Testis (tissue), 3 donors: Measurements from ENCODE around the gene A1BG. TPM values are rescaled to one million over a fixed set of nuclear protein-coding genes. Genes with fewer than 3 reads are reported as not detected.

Experiments used
- DNase-seq: peaks from one replicate; pipeline ENCODE4 v3.0.0-alpha.2; 2019
- H3K27ac ChIP-seq, 2 donors: fragments of 200-600 bp; sonication (generic); one replicate each; pipeline ENCODE4 v1.5.1; 2019
- H3K27me3 ChIP-seq: fragments of 200-600 bp; sonication (generic); one replicate; pipeline ENCODE4 v1.5.1; 2019
- H3K36me3 ChIP-seq: fragments of 200-600 bp; sonication (generic); one replicate; pipeline ENCODE4 v1.5.1; 2017; ENCODE audit warnings: low read depth; ENCODE audit errors: missing control alignments
- H3K4me1 ChIP-seq: fragments of 200-600 bp; sonication (generic); one replicate; pipeline ENCODE4 v1.5.1; 2019
- H3K4me3 ChIP-seq, 2 donors: fragments of 200-600 bp; sonication (generic); one replicate each; pipeline ENCODE4 v1.5.1; 2017 to 2019
- H3K9me3 ChIP-seq: fragments of 200-600 bp; sonication (generic); one replicate; pipeline ENCODE4 v1.5.1; 2017
- POLR2A ChIP-seq: fragments of 450-650 bp; IDR thresholded peaks from one replicate; pipeline ENCODE4 v1.6.1; 2017; ENCODE audit warnings: antibody characterized with exemption, mild to moderate bottlenecking, moderate library complexity
- WGBS, 2 donors: methylation state at CpG; one replicate each; pipeline ENCODE4 v1.1.5; 2018; 5-methylcytosine and 5-hydroxymethylcytosine counted together
- intact Hi-C: fragments of 100-400 bp; cut with DNase I; formaldehyde crosslinking; loops from one replicate; pipeline ENCODE4 v1.15.1; 2023; ENCODE audit warnings: low total_unique reads
- polyA plus RNA-seq: library from polyadenylated mRNA; stranded (reverse); fragments of 350-450 nt; fragmentation: Illumina TruSeq; extraction: RNeasy Lipid Tissue Mini Kit (QIAGEN cat#74804); gene quantifications from one replicate; pipeline ENCODE4 v1.2.3, GENCODE V29; 2014; ENCODE audit warnings: low read depth, low replicate concordance; ENCODE audit not compliant: insufficient read depth
- total RNA-seq, 2 donors: library from RNA; depleted of rRNA; stranded (reverse); fragments of >200 nt; gene quantifications; one replicate each; pipeline ENCODE4 v1.2.3, GENCODE V29; 2016
- TF ChIP-seq, protein P1 (sequence below), 3 experiments: fragments of 450-650 bp in 2 of 3; fragments of 200-600 bp in 1 of 3; sonication (generic) in 1 of 3; IDR thresholded peaks; one replicate each; pipeline ENCODE4 v1.5.1; 2016 to 2019; ENCODE audit warnings: antibody characterized with exemption in 3 of 3, mild to moderate bottlenecking in 2 of 3, moderate library complexity in 1 of 3

Gene A1BG
- total and polyA plus RNA-seq, 3 donors from 2014 or later = 3.5 to 13.1 (median 4.5) TPM

DNA sequence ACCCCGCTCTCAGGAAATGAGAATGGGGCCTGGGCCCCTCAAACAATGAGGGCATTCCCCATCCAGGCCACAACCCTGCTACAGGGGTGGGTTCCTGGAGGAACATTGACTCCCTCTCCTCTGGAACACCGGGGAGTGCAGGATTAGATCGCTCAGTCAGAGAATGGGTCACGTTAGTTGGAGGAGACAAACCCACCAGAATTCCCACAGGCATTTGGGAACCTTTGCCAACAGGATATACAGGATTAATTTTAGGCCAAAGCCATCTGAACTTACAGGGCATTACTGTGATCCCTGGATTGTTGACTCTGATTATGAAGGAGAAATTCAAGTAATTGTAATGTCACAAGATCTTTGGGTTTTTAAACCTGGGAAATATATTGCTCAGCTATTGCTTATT, 45.6 kb downstream of the A1BG start:
- no peak overlapping the region for H3K4me3 ChIP-seq
- no peak overlapping the region for H3K27ac ChIP-seq
- H3K36me3 ChIP-seq = no peaks in the 10 kb centered on the region
- 88 to 94% methylated on average over 4 of the region's 4 CpGs for WGBS, 2 donors
- no peak for DNase-seq
- intact Hi-C loops = no loop called here
- H3K27me3 ChIP-seq = no peaks in the 10 kb centered on the region
- TF ChIP-seq POLR2A = no peak
- TF ChIP-seq, protein P1, sequence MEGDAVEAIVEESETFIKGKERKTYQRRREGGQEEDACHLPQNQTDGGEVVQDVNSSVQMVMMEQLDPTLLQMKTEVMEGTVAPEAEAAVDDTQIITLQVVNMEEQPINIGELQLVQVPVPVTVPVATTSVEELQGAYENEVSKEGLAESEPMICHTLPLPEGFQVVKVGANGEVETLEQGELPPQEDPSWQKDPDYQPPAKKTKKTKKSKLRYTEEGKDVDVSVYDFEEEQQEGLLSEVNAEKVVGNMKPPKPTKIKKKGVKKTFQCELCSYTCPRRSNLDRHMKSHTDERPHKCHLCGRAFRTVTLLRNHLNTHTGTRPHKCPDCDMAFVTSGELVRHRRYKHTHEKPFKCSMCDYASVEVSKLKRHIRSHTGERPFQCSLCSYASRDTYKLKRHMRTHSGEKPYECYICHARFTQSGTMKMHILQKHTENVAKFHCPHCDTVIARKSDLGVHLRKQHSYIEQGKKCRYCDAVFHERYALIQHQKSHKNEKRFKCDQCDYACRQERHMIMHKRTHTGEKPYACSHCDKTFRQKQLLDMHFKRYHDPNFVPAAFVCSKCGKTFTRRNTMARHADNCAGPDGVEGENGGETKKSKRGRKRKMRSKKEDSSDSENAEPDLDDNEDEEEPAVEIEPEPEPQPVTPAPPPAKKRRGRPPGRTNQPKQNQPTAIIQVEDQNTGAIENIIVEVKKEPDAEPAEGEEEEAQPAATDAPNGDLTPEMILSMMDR (IDR thresholded peaks at IDR 0.05) = no peak
- peaks cover 11% of the 10 kb centered on the region for H3K4me1 ChIP-seq
- no peaks in the 10 kb centered on the region for H3K9me3 ChIP-seq

DNA sequence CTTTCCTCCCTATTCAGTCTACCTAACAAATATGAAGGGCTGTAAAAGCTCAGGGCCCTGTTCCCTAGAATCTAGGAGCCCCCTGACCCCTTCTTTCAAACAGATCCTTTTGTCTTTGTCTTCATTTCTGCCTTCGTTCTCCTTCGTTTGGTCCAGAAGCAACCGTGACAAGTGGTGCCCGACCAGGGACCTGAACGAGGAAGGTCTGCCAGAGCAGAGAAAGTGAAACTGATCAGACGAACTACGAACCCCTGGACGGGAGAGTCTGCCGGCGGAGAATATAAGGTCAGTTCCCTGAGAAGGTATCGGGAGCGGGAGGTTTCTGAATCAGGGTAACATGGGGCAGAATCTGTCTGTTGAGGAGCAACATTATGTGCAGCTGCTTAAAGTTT, 47.4 kb downstream of the A1BG start:
- no peak for DNase-seq
- H3K27ac ChIP-seq = peak overlapping the region; percentile 61 to 81
- H3K36me3 ChIP-seq = no peaks in the 10 kb centered on the region
- 48 to 54% methylated on average over 12 of the region's 12 CpGs for WGBS, 2 donors
- H3K9me3 ChIP-seq = no peaks in the 10 kb centered on the region
- peaks cover 11% of the 10 kb centered on the region for H3K4me1 ChIP-seq
- intact Hi-C loops = no loop called here
- H3K4me3 ChIP-seq = peak overlapping the region; percentile 92 to 99
- TF ChIP-seq, protein P1 (IDR thresholded peaks at IDR 0.05) = no peak
- TF ChIP-seq POLR2A = no peak
- no peaks in the 10 kb centered on the region for H3K27me3 ChIP-seq

GRCh38 chr19:58305065-58305931, 48.0 kb downstream of the A1BG start, which contains the start of gene ERVK3-1:
ERVK3-1 (plus strand) TSS chr19:58305377; CDS start chr19:58312169, 6,792 bp downstream.
- peak within 1 kb of the TSS; percentile 92 to 99 for H3K4me3 ChIP-seq
- no peaks in the 10 kb centered on the region for H3K36me3 ChIP-seq
- H3K27ac ChIP-seq = peak within 1 kb of the TSS; percentile 61 to 81
- TF ChIP-seq, protein P1 (IDR thresholded peaks at IDR 0.05) = peak in 2 of 3 experiments; percentile 40 to 53
- peak; percentile 66 for TF ChIP-seq POLR2A
- peak; percentile 99 for DNase-seq
- no peaks in the 10 kb centered on the region for H3K27me3 ChIP-seq
- peaks cover 11% of the 10 kb centered on the region for H3K4me1 ChIP-seq
- intact Hi-C loops = no loop called here
- no peaks in the 10 kb centered on the region for H3K9me3 ChIP-seq
- 0 to 1% methylated on average over 53 to 55 of the region's 55 CpGs for WGBS, 2 donors

DNA sequence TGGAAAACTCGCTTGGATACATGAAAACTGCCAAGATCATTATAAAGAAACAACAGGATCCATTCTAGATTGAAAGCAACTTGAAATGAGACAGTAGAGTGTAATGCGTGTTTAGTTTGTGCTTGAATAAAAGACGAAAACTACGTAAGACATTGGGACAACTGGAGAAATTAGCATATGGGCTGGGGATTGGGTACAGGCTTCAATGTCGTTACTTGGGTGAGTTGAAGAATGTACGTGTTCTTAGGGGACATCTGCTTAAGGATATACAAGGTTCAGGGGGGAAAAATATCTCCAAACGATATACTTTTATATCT, 48.6 kb downstream of the A1BG start:
- H3K27me3 ChIP-seq = no peaks in the 10 kb centered on the region
- H3K9me3 ChIP-seq = no peaks in the 10 kb centered on the region
- H3K4me3 ChIP-seq = peak overlapping the region; percentile 92 to 99
- 16 to 18% methylated on average over 7 of the region's 7 CpGs for whole genome bisulfite sequencing, 2 donors
- no peaks in the 10 kb centered on the region for H3K36me3 ChIP-seq
- intact Hi-C loops = no loop called here
- no peak for TF ChIP-seq POLR2A
- TF ChIP-seq, protein P1 (IDR thresholded peaks at IDR 0.05) = no peak
- no peak for DNase-seq
- peak overlapping the region in 1 of 2 donors; percentile 65 for H3K27ac ChIP-seq
- peaks cover 11% of the 10 kb centered on the region for H3K4me1 ChIP-seq

DNA sequence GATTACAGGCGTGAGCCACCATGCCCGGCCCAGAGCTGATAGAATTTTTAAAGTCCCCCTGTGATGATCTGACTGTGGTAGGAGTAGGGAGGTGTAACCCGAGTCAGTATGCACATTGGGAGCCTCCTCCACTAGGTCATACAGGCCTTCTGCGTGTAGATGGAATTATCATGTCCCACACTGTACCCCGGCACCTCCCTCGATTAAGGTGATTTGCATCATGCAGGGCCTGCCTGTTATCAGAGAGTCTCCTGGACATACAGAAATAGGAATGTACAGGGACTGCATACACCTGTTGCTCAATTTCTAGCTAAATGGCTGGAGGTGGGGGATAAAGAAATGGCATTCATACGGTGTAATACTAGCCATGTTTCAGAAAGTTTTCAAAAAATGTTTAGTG, 49.0 kb downstream of the A1BG start:
- H3K4me1 ChIP-seq = peaks cover 11% of the 10 kb centered on the region
- TF ChIP-seq POLR2A = no peak
- TF ChIP-seq, protein P1 (IDR thresholded peaks at IDR 0.05) = no peak
- intact Hi-C loops = no loop called here
- H3K36me3 ChIP-seq = no peaks in the 10 kb centered on the region
- WGBS, 2 donors = 57 to 72% methylated on average over 4 to 7 of the region's 7 CpGs
- H3K27ac ChIP-seq = no peak overlapping the region
- DNase-seq = no peak
- H3K9me3 ChIP-seq = no peaks in the 10 kb centered on the region
- H3K4me3 ChIP-seq = no peak overlapping the region
- no peaks in the 10 kb centered on the region for H3K27me3 ChIP-seq
